Measurements from ENCODE around the gene DCDC2. TPM values are rescaled to one million over a fixed set of nuclear protein-coding genes. Genes with fewer than 3 reads are reported as not detected.

Gene DCDC2
- total RNA-seq, 1 experiment from 2014 or later, result 0.08 TPM

DNA sequence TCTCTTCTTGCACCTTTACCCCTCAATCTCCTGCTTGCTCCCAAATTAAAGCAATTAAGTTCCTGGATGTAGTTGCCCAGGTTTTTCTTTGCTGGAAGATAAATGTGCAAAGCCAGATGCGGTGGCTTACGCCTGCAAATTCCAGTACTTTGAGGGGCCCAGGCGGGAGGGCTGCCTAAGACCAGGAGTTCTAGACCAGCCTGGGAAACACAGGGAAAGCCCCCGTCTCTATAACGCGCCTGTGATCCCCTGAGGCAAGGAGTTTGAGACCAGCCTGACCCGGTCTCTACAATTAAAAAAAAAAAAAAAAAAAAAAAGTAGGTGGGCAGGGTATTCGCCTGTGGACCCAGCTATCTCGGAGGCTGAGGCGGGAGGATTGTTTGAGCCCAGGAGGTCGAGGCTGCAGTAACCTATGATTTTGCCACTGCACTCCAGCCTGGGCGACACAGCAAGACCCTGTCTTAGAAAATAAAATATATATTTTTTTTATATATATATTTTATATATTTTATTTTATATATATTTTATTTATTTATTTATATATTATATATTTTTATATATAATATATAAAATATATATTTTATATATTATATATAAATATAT is 461 bp upstream of the DCDC2 start:
- no peak for DNase-seq (ENCODE audit: low read depth in 1 of 2, low spot score in 2 of 2)
- Histone ChIP-seq H3K36me3 (no peaks in the 10 kb centered on the region), H3K4me1 (replicated peaks) (0 out of 2 replicates have a peak, but pooled peaks cover 3% of the 10 kb centered on the region), H3K27me3 (replicated peaks) (no peaks in the 10 kb centered on the region), H3K9me3 (replicated peaks) (no peaks in the 10 kb centered on the region), H3K4me3 (no peak overlapping the region), H3K27ac (no peak overlapping the region)

DNA sequence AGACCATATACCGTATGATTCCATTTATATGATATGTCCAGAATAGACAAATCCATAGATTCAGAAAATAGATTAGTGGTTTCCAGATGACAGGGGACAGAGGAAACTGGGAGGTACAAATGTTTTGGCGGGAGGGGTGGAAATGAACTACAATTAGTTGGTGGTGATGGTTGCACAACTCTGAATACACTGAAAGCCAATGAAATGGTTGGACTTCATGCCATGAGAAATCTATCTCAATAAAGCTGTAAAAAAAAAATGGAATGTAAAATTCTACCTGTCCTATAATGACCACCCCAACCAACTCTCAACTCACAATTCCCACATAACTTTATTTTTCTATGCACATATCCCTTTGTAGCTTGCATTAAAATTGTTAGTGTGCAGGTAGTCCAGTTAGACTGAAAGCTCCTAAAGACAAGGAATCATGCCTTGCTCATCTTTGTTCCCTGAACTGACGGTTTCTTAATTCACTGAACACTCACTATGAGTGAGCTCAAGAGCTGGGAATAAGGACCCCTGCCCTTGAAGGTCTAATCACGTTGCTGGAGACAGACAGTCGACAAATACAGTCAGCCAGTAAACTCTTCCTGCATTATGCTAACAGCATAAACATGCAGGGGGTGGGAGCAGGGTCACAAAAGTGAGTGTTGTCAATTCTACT is 1.4 kb downstream of the DCDC2 start:
- no peaks in the 10 kb centered on the region for H3K27me3 ChIP-seq (replicated peaks)
- no peak overlapping the region for H3K4me3 ChIP-seq
- no peaks in the 10 kb centered on the region for H3K36me3 ChIP-seq
- H3K4me1 ChIP-seq (replicated peaks), result 0 out of 2 replicates have a peak, but pooled peaks cover 3% of the 10 kb centered on the region
- no peaks in the 10 kb centered on the region for H3K9me3 ChIP-seq (replicated peaks)
- no peak overlapping the region for H3K27ac ChIP-seq
- no peak for DNase-seq (ENCODE audit: low read depth in 1 of 2, low spot score in 2 of 2)

DNA sequence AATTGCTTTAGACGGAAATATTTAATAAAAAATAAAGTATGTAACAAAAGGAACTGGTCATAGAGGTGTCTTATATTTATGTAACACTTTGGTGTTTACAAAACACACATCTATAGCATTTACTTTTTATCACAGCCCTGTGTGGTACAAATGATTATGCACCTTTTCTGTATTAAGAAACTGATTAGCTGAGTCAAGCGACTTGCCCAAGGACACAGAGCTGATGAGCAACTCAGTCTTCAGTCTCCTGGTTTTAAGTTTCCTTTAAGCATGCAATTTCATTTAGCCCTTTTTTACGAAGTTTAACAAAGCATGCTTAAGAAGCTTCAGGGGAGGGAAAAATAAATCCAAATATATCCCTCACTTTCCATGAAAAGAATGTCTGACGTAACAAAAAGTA is 2.5 kb downstream of the DCDC2 start:
- DNase-seq (ENCODE audit: low read depth in 1 of 2, low spot score in 2 of 2), result no peak
- 0 out of 2 replicates have a peak, but pooled peaks cover 3% of the 10 kb centered on the region for H3K4me1 ChIP-seq (replicated peaks)
- H3K4me3 ChIP-seq, result no peak overlapping the region
- no peaks in the 10 kb centered on the region for H3K36me3 ChIP-seq
- no peaks in the 10 kb centered on the region for H3K27me3 ChIP-seq (replicated peaks)
- no peak overlapping the region for H3K27ac ChIP-seq
- no peaks in the 10 kb centered on the region for H3K9me3 ChIP-seq (replicated peaks)

DNA sequence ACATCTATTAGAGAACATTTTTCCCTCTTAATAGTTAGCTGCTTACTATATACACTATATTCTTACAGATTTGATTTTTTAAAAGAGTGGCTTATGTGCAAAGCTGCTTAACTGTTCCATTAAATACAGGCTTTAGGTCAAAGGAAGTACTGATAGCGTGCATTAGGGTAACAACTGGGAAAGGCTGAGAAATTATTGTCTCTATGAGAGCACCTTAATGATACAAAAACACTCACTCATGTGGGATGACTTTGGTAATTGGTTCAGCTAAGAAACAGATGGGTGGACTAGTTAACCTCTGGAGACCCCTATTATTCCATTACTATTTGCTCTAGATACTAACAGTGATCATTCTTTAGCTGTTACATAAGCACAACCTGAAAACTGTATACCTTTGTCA is 4.0 kb downstream of the DCDC2 start:
- DNase-seq (ENCODE audit: low read depth in 1 of 2, low spot score in 2 of 2), result no peak
- H3K27ac ChIP-seq, result no peak overlapping the region
- no peaks in the 10 kb centered on the region for H3K27me3 ChIP-seq (replicated peaks)
- H3K9me3 ChIP-seq (replicated peaks), result no peaks in the 10 kb centered on the region
- H3K4me3 ChIP-seq, result no peak overlapping the region
- H3K36me3 ChIP-seq, result no peaks in the 10 kb centered on the region
- no peaks in the 10 kb centered on the region for H3K4me1 ChIP-seq (replicated peaks)

DNA sequence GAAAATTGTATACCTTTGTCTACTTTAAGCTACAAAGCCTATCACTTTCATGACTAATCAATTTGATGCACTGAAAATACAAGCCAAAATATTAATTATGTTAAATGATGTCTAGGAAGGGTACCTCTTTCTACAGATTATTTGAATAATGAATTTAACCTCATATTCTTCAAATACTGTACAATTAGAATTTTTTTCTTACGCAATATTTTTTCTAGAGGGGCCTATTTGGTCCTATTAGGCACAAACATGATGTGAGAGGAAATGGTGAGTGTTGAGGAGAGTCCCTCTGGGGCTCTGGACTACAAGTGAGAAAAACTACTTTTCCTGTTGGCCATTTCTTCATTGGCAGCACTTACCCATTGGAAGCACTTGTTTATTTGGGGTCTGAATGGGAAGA is 5.4 kb downstream of the DCDC2 start:
- Histone ChIP-seq H3K9me3 (replicated peaks) (no peaks in the 10 kb centered on the region), H3K4me3 (no peak overlapping the region), H3K4me1 (replicated peaks) (no peaks in the 10 kb centered on the region), H3K36me3 (no peaks in the 10 kb centered on the region), H3K27ac (no peak overlapping the region), H3K27me3 (replicated peaks) (no peaks in the 10 kb centered on the region)
- DNase-seq (ENCODE audit: low read depth in 1 of 2, low spot score in 2 of 2), result no peak

DNA sequence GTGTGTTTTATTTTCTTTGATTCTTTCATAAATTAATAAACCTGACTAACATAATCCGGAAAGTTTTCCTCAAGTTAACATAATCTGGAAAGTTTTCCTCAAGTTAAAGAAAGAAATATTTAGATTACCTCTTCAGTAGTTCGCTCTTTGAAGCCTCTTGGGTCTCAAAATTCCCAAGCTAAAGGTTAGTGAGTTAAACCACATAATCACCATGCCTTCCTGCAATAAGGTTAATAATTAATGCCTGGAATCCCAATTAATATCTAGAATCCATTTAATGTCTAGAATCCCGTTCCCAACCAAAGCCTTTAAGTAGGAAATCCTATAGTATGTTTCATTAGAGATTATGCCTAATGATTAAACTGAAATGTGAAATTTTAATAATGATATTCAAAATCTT is 12.9 kb downstream of the DCDC2 start:
- no peaks in the 10 kb centered on the region for H3K9me3 ChIP-seq (replicated peaks)
- H3K27ac ChIP-seq, result no peak overlapping the region
- no peaks in the 10 kb centered on the region for H3K27me3 ChIP-seq (replicated peaks)
- H3K36me3 ChIP-seq, result no peaks in the 10 kb centered on the region
- no peaks in the 10 kb centered on the region for H3K4me1 ChIP-seq (replicated peaks)
- DNase-seq (ENCODE audit: low read depth in 1 of 2, low spot score in 2 of 2), result no peak
- no peak overlapping the region for H3K4me3 ChIP-seq

DNA sequence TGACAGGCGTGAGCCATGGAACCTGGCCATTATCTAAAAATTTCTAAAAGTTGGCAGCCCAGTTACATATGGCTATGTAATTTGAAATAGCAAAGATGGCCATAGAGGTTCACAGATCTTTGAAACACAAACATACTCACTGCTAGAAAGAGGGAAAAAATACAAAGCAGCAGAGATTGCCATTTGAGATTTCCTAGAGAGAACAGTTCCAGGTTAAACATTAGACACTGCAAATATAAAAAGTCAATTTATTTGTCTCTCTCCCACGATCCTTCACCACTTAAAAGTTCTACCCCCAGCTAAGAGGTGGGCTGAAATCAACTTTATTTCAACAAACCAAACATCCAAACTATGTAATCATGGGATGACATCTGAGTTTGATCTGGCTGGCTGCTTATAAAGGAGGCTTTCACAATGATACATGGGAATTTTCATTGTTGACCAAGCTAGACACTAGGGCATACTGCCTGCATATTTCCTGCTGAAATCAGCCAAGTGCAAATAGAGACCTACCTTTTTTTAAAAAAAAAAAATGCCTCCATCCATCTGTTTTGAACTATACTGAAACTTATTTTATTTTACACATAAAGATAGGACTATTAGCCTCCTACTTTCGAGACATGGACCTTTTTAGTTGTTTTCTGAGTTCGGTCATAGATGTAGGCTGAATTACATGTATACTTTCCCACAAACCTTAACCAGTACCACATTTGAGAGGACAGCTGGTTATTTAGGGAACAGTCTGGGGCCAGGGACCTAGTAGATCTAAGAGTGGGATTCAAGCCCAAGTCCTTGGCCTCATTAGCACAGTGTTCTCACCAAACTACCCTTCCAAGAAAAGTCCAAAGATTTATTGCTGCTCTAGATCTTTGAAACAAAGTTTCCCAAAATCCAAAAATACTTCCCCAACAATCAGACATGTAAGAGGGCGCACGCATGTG is 16.6 kb downstream of the DCDC2 start:
- no peak for DNase-seq (ENCODE audit: low read depth in 1 of 2, low spot score in 2 of 2)
- no peaks in the 10 kb centered on the region for H3K36me3 ChIP-seq
- H3K27me3 ChIP-seq (replicated peaks), result no peaks in the 10 kb centered on the region
- H3K4me3 ChIP-seq, result no peak overlapping the region
- peaks cover 3% of the 10 kb centered on the region; the same call in 1 of the 2 replicates for H3K9me3 ChIP-seq (replicated peaks)
- no peaks in the 10 kb centered on the region for H3K4me1 ChIP-seq (replicated peaks)
- no peak overlapping the region for H3K27ac ChIP-seq

DNA sequence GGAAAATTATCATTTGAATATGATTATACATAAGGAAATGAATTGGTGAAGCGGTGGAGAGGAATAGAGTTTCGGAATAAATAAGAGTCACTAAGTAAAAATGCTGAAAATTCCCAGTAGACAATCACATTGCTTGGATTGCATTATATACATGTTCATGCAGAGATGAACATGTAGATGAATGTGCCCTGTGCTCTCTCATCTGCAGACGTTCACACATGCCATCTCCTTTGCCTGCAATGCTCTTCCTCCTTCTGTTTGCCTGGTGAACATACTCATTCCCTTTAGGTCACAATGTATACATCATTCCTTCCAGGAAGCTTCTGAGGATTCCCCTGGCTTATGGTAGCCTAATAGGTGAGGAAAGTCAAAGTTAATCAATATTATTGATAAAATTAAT is 17.9 kb downstream of the DCDC2 start:
- Histone ChIP-seq H3K36me3 (no peaks in the 10 kb centered on the region), H3K27me3 (replicated peaks) (no peaks in the 10 kb centered on the region), H3K27ac (no peak overlapping the region), H3K9me3 (replicated peaks) (peaks cover 3% of the 10 kb centered on the region; the same call in 1 of the 2 replicates), H3K4me1 (replicated peaks) (no peaks in the 10 kb centered on the region), H3K4me3 (no peak overlapping the region)
- DNase-seq (ENCODE audit: low read depth in 1 of 2, low spot score in 2 of 2), result no peak

DNA sequence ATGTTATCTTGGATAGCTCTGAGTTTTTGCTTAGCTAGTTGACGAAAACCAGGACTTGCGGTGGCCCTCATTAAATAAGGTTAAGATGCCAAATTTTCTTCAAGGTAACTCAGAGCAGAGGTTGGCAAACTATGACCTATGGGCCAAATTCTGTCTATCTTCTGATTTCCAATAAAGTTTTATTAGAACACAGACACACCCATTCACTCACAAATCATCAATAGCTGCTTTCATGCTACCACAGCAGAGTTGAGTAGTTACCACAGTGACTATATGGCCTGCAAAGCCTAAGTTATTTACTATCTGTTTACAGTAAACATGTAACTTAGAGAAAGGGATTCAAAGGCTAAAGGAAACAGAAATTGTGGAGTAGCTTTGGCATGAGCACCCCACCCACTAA is 23.6 kb downstream of the DCDC2 start:
- Histone ChIP-seq H3K27ac (no peak overlapping the region), H3K36me3 (no peaks in the 10 kb centered on the region), H3K4me1 (replicated peaks) (peaks cover 13% of the 10 kb centered on the region), H3K4me3 (no peak overlapping the region), H3K27me3 (replicated peaks) (no peaks in the 10 kb centered on the region), H3K9me3 (replicated peaks) (peaks cover 6% of the 10 kb centered on the region; the same call in 1 of the 2 replicates)
- DNase-seq (ENCODE audit: low read depth in 1 of 2, low spot score in 2 of 2), result no peak

DNA sequence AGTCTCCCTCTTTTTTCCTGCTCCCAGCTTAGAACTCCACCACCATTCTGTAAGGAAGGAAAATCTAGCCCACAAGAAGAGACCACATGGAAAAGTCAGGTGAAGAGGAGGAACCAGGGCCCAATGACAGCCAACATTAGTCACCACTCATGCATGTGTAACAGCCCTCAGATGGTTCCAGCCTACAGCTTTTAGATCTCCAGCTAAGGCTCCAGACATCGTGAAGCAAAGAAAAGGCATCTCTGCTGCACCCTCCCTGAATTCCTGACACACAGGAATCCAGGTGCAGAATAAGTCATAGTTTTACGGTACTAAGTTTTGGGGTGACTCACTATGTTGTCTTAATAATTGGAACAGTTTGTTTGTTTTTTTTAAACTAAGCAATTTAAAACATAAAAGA is 25.5 kb downstream of the DCDC2 start:
- 0 out of 2 replicates have a peak, but pooled peaks cover 3% of the 10 kb centered on the region for H3K9me3 ChIP-seq (replicated peaks)
- DNase-seq (ENCODE audit: low read depth in 1 of 2, low spot score in 2 of 2), result no peak
- no peaks in the 10 kb centered on the region for H3K27me3 ChIP-seq (replicated peaks)
- H3K4me3 ChIP-seq, result no peak overlapping the region
- H3K36me3 ChIP-seq, result no peaks in the 10 kb centered on the region
- H3K27ac ChIP-seq, result no peak overlapping the region
- H3K4me1 ChIP-seq (replicated peaks), result peaks cover 22% of the 10 kb centered on the region

DNA sequence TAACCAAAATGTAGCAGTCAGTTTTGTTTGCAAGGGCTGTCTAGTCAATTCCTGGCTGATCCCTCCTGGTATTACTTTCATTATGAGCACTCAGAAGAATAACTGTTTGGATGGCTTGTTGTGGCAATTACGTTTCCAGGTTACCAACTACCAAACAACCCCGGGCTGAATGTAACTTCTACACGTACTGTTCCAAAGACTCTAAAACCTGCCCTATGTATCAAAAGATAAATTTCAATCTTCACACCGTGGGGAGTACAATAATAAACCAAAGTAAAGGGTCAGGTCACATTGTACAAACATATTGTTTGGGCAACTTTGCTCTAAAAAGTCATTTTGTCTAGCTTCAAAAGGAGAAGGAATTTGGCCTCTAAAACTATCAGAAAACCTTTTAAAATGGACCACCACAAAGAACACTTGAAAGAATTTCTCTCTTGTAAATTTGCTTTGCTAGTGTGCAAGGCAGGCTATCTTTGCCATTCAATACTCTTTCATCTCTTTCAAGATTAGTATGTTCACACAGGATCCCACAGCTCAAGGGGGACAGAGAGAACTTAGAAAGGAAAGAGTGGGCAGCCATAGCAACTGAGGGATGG is 27.6 kb downstream of the DCDC2 start:
- Histone ChIP-seq H3K27me3 (replicated peaks) (no peaks in the 10 kb centered on the region), H3K9me3 (replicated peaks) (0 out of 2 replicates have a peak, but pooled peaks cover 3% of the 10 kb centered on the region), H3K4me3 (no peak overlapping the region), H3K36me3 (no peaks in the 10 kb centered on the region), H3K27ac (peak overlapping the region; percentile 26), H3K4me1 (replicated peaks) (peaks cover 22% of the 10 kb centered on the region)
- no peak for DNase-seq (ENCODE audit: low read depth in 1 of 2, low spot score in 2 of 2)

DNA sequence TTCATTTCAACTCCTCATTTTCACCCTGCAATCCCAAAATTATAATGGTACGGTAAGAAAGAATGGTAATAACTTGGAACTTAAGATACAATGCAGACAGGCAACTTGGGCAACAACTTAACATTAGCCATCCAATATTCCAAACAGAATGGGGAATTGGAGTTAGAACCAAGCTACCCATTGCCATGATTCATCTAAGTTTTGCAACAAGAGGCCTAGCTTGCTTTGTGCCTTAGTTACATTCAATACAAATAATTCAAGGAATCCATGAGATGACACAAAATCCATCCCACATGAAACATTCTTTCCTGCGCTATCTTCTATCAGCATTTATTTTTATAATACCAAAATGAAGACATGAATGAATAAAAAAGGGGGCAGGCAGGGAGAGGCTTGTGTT is 28.4 kb downstream of the DCDC2 start:
- Histone ChIP-seq H3K4me3 (no peak overlapping the region), H3K4me1 (replicated peaks) (peaks cover 23% of the 10 kb centered on the region), H3K27me3 (replicated peaks) (no peaks in the 10 kb centered on the region), H3K27ac (peak overlapping the region; percentile 26; the same call in 1 of the 2 replicates), H3K36me3 (no peaks in the 10 kb centered on the region), H3K9me3 (replicated peaks) (0 out of 2 replicates have a peak, but pooled peaks cover 3% of the 10 kb centered on the region)
- DNase-seq (ENCODE audit: low read depth in 1 of 2, low spot score in 2 of 2), result no peak

DNA sequence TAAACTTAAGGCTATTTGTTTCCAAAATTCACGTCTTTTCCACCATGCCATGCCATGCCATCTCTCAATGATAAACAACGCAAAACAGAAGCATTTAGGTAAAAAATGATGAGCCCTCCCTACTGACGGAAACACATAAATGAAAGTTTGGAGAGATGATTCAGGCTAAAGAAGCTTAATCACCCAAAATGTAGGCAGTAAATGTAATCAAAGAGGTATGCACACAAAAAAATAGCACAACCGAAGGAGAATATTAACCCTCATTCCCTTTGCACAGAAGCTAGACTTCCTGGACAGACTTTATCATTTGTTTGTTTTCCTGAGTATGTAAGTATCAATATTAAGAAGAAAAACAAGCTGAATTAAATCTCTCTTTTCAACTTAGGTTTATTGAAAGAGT is 28.8 kb downstream of the DCDC2 start:
- H3K4me1 ChIP-seq (replicated peaks), result peaks cover 27% of the 10 kb centered on the region
- H3K27me3 ChIP-seq (replicated peaks), result no peaks in the 10 kb centered on the region
- no peaks in the 10 kb centered on the region for H3K36me3 ChIP-seq
- 0 out of 2 replicates have a peak, but pooled peaks cover 3% of the 10 kb centered on the region for H3K9me3 ChIP-seq (replicated peaks)
- H3K27ac ChIP-seq, result no peak overlapping the region
- DNase-seq (ENCODE audit: low read depth in 1 of 2, low spot score in 2 of 2), result no peak
- no peak overlapping the region for H3K4me3 ChIP-seq
